G401.6 (cell line): ENCODE results near the gene COL27A1.

Experiments
- FAIRE-seq: peaks from 2 replicates; lab custom pipeline; 2012; peaks lifted over from hg19 to GRCh38; lab: Jason Lieb, UNC

Gene COL27A1

DNA sequence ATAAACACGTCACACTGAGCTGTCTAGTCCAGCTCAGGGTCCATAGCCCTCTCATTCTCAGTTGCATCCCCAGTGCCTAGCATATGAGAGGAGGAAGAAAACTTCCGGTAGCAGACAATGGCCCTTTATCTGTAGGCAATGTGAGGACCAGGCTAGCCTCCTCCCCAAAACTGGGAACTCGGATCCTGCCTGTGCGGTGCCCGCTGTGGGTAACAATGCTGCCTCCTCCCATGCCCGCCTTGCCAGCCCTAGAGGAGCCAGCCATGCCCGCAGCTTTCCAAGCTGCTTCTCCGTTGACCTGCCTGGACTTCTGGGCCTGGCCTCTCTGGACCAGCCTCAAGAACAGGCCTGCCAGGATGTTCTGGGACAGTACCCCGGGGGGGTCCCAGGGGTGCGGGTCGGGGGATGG is 93.0 kb downstream of the COL27A1 start:
- FAIRE-seq = no peak

DNA sequence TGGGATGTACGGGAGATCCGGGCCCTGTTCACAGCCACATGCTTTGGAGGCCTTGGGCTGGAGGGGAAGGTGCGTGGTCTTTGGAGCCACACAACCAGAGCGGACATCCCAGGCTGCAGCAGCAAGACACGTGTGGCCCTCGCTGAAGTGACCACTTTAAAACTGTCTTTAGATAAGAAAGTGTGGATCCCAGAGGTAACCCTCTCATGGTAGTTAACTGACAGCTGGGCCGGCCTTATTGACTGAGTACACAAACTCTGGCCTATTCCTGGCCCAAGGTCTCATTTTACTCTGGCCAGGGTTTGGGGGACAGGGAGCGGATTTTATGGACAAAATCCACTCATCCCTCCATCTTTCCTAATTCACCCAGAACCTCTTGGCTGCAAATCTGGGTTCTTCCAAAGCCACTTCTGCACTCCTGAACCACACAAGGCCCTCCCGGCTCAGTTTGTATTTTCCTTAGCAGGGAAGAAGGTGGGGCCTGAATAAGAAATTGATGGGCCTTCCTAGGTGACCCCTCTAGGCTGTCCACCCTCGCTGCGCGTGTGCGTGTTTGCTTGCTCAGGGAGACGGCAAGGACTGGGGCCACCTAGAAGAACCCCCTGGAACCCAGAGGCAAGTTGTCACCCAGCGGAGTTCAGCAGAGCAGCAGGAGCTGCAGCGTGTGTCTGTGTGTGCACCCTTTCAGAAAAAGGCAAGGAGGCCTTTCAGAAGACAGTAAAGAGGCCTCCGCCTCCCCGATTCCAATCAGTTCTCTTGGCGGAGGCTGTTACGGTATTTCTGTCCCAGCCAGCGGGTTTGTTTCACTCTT is 94.3 kb downstream of the COL27A1 start:
- FAIRE-seq = no peak

- no peak for FAIRE-seq
These were observed 94.9 kb downstream of the COL27A1 start for GRCh38 chr9:114250235-114250568.

DNA sequence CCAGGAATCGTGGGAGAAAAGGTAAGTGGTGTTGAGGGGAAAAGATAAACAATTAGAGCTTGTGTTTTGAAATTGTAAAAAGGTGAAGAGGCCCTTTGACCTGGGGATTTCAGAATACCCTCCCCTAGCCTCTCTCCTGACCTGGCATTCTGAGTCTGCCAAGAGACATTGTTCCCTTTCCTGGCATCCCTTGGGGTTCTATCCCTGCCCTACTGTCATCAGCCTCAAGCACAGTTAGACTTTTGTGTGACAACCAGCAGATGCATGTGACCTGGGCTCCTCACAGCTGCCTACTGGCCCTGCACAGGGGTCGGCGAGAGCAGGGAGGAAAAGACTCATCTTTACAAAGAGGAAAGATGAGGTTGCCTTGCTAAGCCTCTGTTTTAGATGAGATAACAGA is 95.3 kb downstream of the COL27A1 start:
- FAIRE-seq = no peak

DNA sequence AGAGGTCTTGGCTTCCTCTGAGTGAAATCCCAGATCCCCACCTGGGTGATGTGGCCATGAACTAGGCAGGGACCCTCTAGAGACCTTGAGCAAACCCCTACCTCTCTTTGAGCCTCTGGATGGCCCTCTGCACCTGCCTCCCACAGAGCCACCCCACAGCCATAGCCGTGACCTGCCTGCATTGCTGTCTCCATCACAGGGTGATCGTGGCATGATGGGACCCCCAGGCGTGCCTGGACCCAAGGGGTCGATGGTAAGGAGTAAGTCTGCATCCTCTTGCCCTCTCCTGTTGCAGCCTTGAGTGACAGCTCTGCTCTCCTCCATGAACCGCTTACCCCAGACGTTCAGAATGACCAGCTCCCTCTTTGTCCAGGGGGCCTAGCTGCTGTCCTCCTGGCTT is 97.1 kb downstream of the COL27A1 start:
- FAIRE-seq = no peak

GRCh38 chr9:114256827-114257328 is 101.5 kb downstream of the COL27A1 start:
- no peak for FAIRE-seq

DNA sequence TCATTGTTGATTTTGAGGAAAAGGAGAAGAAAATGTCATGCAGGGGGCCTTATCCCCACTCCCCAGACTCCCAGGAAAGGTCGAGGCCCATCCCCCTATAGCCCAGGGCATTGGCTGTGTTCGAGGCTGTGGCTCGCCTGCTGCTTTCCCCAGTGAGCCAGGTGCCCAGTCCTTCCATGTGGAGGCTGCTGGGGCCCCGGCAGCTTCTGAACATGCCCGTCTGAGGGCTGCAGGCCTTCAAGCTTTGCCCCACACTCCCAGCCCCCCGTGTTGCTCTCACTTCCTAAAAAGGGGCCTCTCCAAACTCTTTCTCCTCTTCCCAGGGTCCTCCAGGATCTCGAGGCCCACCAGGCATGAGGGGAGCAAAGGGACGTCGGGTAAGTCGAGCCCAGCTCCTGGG is 102.9 kb downstream of the COL27A1 start:
- no peak for FAIRE-seq

DNA sequence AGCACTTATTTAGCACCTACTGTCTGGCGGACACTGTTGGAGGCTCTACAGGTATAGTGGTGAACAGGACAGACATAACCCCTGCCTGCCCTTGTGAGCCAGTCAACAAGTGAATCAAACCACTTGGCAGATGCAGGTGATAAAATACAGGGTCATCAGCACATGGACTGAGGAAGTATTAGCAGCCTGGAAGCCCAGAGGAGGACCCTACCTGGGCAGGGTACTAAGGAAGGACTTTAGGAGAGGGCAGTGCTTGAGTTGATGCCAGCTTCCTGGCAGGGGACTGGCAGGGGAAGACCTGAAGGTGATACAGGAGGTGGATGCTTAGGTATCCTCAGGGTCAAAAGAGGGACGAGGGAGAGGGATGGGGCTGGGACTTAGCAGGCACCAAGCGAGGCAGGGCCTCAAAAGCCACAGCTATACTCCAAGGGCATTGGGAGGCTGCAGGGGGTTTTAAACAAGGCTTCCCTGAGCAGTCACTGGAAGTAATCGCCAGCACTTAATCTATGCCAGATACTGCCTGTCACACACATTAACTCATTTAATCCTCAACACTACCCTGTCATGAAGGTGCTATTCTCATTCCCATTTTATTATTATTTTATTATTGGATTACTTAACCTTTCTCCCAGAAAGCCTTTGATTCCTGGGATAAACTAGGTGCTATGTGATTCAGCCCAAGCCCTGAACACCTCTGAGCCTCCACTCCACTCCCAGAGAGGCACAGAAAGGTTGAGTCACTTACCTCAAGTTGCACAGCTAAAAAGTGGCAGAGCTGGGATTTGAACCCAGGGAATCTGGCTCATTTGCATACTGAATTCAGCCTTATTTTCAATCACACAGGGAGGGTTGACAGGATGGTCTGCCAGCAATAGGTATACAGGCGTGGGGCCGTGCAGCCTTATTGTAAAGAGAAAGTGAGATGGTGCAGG is 103.8 kb downstream of the COL27A1 start:
- FAIRE-seq = no peak

DNA sequence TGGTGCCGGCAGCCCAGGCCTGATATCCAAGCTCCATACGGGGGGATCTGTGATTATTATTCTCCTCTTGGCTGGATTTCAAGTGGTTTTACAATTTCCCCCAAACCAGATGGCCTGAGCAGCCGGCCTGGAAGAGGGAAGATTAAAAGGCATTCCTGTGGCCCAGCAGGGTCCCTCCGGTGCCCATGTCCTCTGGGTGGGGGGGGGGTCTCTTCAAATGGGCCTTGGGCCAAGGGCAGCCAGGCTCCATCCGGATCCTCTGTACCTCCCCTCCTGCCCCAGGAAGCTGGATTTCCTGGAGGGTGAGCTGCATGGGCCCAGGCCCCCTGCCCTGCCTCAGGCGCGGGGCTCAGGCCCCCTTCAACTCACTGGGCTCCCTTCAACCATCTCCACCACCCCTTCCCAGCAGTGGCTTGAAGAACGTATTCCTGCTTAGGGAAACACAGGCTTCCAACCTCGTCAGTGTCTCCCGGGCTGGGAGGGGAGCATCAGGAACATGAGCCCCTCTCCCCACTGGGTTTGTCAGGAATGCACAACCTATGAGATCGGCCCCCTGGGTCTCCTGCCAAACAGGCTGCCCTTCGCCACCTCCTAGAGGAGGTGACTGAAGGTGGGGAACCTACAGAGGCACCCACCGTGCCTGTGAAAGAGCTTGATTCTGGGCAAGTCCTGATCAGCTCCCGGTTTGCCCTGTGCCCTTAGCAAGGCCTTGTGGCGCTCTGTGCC is 104.6 kb downstream of the COL27A1 start:
- no peak for FAIRE-seq

DNA sequence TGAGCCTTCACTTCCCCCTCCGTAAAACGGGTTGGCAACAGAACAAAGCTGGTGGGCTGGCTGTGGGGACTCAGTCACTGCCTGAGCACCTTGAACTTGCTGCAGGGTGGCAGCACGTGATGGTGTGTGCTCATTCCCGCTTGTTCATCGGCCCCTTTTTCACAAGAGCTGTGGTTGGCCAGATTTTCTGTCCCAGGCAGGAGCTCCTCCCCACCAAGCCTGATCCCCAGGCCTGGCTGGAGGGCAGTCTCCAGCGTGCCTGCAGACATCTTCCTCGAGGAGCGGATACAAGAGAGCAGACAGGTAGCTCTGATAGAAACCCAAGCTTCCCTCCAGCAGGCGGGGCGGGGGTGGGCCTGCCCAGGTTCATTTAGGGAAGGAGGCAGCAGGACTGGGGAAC is 105.7 kb downstream of the COL27A1 start:
- FAIRE-seq = no peak

GRCh38 chr9:114261987-114262386 is 106.7 kb downstream of the COL27A1 start:
- FAIRE-seq = no peak

DNA sequence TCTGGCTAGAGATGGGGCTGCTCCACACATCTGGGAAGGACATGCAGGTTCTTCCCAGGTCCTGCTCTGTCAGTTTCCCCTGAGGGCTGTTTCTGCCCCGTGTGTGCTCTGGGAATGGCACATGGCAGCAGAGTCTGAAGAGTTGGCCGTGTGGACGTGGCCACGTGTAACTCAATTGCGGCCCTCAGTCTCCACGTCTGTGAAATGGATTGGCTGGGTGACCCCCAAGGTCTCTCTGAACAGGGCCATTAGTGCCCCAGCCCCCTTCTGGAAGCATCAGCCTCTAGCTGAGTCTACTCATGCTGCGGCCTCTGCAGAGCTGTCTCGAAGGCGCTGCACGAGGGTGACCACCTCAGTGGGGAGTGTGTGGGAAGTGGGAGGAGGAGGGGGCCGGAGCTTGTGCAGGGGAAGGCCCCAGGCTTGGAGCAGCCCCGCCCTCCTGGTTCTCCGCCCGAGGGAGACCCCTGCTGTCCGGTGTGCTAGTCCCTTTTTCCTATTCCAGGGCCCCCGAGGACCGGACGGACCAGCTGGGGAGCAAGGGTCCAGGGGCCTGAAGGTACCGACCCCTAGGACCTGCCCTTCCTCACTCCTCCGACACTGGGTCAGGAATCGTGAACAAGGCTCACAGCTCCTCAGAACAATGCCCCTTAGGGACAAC is 108.6 kb downstream of the COL27A1 start:
- no peak for FAIRE-seq

GRCh38 chr9:114264806-114265550 is 109.6 kb downstream of the COL27A1 start:
- FAIRE-seq = no peak

DNA sequence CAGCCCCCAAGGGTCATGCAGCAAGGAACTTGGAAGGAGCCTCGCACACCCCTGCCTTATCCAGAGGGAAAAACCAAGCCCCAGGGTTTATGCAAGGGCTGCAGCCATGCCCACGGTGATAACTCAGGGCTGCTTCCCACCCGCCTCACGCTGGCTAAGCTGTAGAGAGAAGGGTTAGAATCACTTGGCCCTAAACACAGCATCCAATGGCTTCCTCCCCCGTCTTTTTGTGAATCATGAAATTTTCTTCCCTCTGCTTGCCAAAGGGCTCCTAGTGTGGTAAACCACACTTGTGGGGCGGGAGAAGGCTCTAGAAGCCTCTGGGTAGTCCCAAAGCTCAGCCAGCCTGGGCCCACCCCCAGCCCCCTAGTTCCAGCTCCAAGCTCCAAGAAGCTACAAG is 111.6 kb downstream of the COL27A1 start:
- FAIRE-seq = no peak

GRCh38 chr9:114269023-114269422 is 113.7 kb downstream of the COL27A1 start:
- FAIRE-seq = no peak

DNA sequence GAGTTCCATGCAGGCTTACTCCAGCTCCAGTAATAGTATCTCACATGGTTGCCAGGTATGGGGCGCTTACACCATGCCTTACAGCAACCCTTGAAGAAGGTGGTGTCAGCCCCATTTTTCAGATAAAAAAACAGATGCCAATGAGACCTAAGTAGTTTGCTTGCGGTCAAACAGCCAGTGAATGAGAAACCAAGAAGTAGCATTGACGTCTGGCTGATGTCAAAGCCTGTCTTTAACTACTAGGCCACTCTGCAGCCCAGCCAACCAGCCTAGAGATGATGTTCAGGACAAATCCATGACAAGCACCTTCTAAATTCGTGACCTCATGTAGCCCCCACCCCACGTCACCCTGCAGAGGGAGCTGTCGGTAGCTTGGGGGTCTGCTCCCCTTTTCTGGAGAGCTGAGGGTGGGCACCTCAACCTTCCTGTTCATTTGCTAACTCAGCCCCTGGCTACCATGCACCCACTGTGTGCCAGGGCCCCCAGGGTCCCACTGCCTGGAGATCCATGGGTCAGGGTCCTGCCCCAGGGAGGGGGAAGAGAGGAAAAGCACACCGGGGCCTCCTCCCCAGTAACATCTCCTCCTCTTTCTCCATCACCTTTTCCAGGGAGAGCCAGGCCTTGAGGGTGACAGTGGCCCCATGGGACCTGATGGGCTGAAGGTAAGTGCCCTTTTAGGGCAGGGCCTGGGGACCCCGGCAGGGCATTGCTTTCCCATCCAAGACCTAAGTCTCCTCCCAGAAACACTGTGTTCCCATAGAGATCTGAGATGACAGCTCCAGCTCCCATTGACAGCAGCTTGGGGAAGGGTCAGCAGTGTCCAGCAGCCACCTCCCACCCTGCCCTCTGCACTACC is 115.0 kb downstream of the COL27A1 start:
- no peak for FAIRE-seq

DNA sequence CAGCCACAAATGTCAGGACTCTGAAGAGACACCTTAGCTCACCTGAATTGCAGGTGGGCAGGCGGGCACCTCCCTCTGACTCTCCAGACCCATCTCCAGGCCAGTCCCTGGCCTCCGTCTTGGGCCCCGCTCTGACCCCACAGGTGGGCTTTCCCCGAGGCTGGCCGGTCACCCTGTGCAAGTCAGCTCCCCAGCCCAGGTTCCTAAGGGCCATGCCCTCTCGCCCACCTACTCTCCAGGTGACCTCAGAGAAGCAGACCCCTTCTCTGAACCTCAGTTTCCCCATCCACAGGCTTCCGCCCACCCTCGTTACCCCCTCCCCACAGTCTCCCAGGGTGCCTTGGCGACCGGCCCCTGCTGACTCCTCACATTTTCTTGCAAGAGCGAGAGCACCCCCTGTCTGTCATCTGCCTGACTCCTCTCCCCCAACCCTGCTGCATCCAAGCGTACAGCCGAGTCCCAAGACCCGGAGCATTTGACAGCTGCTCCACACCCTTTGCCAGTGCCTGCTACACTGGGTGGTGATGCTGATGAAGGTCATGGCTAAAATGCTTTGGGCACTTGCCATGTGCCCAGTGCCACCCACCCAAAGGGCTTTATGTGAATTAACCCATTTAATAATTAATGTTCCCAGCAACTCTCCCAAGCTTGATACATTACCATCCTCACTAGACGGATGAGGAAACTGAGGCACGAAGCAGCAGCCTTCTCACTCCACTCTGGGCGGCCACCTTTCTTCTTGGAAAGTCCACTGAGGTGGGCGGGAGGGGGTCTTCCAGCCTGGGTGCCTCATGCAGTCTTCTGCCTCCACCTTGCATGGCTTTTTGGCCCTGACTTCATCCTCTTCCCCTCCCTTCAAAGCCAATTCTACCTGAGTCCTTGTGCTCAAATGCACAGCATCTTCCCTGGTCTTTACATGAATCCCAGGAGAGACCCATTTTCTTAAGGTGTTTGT is 116.5 kb downstream of the COL27A1 start:
- FAIRE-seq = no peak

DNA sequence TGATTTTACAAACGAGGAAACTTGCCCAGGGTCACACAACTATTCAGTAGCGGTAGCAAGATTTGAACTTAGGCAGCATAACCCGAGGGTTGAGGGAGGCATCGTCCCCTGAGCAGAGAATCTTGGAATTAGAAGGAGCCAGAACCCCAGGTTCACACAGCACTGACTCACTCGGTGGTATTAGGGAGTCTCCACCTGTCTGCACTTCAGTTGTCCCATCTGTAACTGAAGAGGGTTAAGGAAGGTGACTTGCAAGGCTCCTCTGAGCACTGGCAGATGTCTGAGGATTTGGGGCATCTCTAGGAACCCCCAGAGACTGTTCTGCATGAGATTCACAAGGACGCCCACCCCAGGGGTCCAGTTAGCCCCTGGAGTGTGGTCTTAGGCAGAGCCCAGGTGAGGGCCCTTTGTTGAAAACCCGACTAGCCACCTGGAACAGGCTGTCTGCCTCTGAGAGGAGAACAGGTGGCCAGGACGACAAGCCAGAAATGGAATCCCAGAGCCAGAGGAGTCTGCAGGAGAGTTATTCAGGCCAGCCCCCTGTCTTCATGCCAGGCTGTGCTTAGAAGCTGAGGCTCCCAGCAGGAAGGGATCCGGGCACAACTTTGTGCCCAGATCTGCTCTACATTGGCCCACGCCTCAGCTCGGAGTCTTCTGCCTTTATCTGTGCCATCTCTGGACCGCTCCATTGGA is 117.5 kb downstream of the COL27A1 start:
- FAIRE-seq = no peak

DNA sequence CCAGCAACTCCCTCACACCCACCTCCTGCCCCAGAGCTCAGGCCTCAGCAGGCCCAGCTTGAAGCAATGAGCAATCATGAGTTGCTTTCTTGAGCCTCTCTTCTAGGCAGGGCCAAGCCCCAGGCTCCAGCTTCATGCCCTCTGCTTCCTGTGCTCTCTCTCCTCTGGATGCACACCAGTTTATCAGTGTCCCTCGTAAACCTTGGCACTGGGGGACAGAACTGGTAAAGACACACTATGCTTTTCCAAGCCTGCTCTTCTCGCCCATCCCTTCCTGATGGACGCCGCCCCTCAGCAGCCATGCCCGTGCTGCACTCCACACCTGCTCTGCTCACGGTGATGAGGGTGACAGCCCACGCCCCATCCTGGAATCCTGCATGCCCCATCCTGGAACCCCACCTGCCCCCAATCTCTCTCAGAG is 118.1 kb downstream of the COL27A1 start:
- FAIRE-seq = no peak
